GM19328 (cell line): Measurements from ENCODE around the gene TRIM28.
"Not testable (repeated sequence)": the region's sequence is repeated elsewhere in the genome, so short reads cannot be mapped to it uniquely, and the experiment has no call there.

Source experiments
- ATAC-seq: cut with Tn5 transposase; IDR thresholded peaks from one replicate; pipeline ENCODE4 v1.9.1; 2021; ENCODE audit warnings: mild to moderate bottlenecking, moderate library complexity; ENCODE audit not compliant: unreplicated experiment

The TRIM28 gene

DNA sequence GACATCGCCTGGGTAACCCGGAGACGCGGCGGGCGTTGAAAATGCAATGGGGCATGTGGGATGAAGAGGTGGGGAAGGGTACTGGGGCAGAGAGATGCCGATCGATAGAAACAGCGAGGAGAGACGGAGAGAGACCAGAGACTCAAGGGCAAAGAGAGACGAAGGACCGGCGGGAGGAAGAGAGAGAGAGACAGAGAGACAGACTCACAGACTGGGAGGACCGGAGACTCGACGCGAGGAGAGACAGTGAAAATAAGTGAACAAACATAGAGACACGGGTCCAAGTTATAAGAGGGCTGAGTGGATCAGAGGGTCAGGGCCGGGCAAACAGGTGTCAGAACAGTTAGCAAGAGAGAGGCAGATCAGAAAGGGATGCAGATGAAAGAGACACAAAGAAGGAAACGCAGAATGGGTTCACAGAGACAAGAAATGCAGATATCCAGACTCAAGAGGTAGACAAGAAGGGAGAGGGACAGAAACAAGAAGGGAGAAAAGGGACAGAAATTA is 29.8 kb downstream of the TRIM28 start:
- ATAC-seq = no peak

GRCh38 chr19:58575183-58576041 is 31.5 kb downstream of the TRIM28 start:
- peak; percentile 38 for ATAC-seq

- not testable (repeated sequence) for ATAC-seq
Observed at GRCh38 chr19:58577581-58577980, 33.7 kb downstream of the TRIM28 start.

DNA sequence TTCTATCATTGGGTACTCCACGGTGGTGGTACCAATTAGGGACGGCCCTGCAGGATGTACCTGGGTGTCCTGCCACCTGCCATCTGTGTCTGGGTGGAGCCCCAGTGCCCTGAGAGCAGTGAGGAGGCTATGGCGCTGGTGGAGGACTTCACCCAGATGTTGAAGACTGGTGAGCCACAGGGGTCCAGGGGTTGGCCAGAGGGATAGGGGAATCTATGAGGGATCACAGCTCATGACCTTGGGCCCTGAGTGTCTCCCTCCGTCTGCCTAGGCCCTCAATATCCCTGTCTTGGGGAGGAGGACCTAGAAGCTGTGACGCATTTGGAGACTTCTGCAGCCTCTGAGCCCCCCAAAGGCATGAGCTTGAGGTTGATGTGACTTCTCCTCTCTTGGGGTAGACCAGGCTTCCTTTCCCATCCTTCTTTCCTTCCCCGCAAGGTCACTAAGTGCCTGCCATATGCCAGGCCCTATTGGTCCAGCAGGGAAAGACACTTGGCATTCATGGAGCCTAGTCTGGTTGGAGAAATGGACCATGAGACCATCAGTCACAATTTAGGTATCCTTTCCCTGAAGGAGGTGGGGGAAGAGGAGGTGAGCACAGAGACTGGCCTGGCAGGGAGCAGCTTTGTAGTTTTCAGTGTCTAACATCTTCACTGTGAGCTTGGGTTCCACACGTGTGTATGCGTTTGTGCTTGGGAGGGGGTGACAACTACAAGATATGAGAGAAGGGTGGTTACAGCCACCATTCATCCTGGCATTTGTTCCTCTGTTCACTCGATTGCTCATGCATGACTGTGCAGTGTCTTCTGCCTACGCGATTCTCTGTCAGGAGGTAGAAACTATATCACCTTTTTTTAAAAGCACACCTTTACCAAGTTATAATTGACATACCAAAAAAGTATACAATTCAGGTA is 34.4 kb downstream of the TRIM28 start:
- no peak for ATAC-seq

- no peak for ATAC-seq
Observed at GRCh38 chr19:58579473-58580142, 35.7 kb downstream of the TRIM28 start.

DNA sequence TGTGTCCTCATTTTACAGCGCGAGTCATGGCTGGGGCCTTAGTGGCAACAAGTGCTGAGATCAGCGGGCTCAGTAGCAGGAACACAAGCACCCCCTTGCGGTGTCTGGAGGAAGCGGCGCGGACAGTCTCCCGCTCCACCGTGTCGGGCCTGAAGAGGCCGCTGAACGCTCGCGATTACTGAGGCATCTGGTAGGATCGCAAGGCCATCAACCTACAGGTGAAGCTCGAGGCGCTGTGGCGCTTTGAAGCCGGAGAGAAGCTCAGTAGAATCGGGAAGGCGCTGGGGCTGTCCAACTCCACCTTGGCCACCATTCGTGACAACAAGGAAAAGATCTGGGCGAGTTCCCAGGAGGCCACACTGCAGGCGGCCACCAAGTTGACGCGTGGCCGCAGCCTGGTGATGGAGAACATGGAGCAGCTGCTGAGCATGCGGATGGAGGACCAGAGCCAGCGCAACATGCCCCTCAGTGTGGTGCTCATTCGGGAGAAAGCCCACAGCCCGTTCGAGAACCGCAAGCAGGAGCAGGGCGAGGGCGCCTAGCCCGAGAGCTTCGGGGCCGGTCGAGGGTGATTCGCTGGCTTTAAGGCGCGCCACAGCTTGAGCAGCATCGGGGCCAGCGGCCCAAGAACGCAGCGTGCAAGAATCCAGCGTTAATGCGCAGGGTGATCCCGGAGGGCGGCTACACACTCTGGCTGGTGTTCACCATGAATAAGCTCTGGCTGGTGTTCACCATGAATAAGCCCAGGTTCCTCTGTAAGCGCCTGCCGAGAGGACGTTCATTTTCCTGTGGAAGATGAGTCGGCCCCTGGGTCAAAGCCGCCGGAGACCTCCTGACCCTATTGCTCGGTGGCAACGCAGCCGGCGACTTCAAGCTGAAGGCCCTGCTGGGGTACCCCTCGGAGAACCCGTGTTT is 37.6 kb downstream of the TRIM28 start:
- ATAC-seq = no peak

- ATAC-seq = no peak
Observed at GRCh38 chr19:58582985-58583384, 39.1 kb downstream of the TRIM28 start.

GRCh38 chr19:58584498-58585441 is 40.9 kb downstream of the TRIM28 start:
- no peak for ATAC-seq

GRCh38 chr19:58585442-58586132 is 41.7 kb downstream of the TRIM28 start:
- ATAC-seq = no peak

- ATAC-seq = no peak
Observed at GRCh38 chr19:58586133-58586765, 42.4 kb downstream of the TRIM28 start.
